Colon (tissue), 2 donors: Measurements from ENCODE around the gene DNAJB1.
"Not testable (repeated sequence)": the region's sequence is repeated elsewhere in the genome, so short reads cannot be mapped to it uniquely, and the experiment has no call there.

Experiments used
- FAIRE-seq: peaks from 2 replicates; lab custom pipeline; 2012; peaks lifted over from hg19 to GRCh38; lab: Jason Lieb, UNC
- donor health status: control.
- donor health status: control.

DNAJB1 gene

DNA sequence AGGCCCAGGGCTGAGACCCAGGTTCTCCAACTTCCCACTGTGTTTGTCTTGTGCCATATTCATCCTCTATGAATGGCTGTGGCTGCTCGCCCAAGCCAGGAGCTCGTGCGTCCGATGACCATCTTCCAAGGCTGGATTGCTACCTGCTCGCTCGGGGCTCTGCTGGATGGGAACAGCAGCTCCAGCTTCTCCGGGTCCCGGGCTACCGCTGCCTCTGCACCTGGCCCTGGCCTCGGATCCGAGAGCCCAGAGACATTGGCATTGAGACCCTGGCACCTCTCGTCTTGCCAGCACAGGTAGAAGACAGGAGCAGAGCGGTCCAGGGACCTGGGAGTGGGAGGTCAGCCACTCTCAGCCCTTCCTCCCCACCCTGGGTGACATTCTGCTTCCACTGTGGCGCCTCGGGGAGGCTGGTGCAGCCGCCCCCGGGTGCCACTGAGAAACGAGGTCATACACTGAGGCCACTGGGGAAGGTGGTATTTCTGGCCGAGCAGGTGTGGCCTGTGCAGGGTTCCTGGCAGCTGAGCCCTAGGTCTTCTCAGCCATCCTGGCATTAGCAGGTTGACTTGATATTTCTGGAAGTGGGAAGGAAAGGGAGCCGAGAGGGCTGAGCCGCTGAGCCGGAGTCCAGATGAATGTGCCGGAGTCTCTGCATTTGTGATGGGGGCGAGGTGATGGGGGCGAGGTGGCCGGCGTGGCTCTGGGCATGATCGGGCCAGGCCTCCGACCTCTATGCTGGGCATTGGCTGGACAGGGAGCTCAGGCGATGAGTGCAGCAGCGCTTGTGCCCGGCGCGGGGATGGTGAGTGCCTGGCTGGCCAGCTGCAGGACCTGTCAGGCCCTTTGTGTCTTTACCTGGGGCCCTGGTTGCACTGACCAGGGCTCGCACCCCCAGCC is 35.1 kb upstream of the DNAJB1 start:
- FAIRE-seq = no peak

DNA sequence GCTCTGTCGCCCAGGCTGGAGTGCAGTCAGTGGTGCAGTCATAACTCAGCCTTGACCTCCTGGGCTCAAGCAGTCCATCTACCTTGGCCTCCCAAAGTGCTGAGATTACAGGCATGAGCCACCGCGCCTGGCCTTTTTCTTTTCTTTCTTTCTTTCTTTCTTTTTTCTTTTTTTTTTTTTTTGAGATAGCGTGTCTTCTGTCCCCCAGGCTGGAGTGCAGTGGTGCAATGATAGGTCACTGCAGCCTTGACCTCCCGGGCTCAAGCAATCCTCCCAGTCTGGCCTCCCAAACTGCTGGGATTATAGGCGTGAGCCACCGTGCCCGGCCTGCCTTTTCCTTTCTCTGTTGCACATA is 33.8 kb upstream of the DNAJB1 start:
- not testable (repeated sequence) for FAIRE-seq

DNA sequence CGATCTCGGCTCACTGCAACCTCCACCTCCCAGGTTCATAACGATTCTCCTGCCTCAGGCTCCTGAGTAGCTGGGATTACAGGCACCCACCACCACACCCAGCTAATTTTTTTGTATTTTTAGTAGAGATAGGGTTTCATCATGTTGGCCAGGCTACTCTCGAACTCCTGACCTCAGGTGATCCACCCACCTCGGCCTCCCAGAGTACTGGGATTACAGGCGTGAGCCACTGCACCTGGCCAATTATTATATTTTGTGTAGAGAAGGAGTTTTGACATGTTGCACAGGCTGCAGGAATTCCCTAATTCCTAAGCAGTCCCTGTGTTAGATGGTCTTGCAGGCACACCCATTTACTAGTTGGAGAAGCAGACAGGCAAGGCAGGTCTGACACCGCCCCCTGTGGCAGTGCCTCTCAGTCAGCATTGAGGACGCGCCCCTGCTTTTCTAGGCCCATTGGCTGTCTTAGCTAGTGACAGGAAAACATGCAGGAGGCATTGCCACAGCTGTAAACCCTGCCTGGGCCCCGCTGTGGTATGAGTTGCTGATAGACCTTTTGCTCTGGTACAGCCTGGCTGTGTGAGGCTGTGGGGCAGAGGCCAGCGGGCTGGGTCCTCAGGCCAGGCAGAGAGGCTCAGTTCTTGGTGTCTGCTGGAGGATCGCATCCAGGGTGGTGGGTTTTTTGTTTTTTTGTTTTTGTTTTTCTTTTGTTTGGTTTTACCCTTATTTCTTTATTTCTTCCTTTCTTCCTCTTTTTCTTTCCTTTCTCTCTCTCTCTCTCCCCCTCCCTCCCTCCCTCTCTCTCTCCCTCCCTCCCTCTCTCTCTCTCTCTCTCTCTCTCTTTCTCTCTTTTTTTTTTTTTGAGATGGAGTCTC is 33.2 kb upstream of the DNAJB1 start:
- FAIRE-seq = not testable (repeated sequence)

DNA sequence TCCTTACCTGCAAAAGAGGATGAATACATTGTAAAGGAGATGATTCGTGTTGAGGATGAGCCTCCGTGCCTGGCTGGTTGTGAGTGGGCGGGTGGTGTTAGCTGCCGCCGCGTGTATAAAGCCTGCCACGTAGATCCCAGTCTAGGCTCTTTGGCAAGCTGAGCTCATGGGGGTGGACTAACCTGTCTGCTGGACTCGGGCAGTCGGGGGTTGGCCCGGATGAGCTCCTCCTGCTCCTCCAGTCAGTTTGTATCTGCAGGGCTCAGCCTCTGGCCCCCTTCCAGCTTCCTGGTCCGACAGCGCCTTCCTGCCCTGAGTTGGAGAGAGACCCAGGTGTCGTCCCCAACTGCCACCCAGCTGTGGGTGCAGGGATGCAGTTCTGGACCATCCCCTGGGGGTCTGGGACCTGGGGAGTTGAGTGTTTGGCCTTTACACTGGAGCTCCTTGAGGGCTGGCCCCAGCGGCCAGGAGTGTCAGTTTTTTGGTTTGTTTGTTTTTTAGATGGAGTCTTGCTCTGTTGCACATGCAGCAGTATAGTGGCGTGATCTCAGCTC is 32.1 kb upstream of the DNAJB1 start:
- no peak for FAIRE-seq

DNA sequence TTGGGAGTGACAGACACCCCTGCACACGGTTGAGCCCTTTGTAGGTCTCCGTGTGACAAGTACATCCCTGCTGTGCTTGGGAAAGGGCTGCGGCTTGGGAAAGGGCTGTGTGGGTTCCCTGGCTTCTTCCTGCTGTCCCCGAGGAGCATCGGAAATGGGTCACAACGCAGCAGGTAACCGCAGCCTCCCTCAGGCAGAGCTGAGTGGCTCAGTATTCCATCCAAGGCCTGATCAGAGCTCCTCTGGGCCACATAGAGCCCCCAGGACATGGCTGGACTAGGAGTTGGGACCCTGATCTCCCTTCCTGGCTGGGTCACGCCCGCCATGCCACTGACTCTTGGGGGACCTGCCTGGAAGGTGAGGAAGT is 27.5 kb upstream of the DNAJB1 start:
- FAIRE-seq = no peak

DNA sequence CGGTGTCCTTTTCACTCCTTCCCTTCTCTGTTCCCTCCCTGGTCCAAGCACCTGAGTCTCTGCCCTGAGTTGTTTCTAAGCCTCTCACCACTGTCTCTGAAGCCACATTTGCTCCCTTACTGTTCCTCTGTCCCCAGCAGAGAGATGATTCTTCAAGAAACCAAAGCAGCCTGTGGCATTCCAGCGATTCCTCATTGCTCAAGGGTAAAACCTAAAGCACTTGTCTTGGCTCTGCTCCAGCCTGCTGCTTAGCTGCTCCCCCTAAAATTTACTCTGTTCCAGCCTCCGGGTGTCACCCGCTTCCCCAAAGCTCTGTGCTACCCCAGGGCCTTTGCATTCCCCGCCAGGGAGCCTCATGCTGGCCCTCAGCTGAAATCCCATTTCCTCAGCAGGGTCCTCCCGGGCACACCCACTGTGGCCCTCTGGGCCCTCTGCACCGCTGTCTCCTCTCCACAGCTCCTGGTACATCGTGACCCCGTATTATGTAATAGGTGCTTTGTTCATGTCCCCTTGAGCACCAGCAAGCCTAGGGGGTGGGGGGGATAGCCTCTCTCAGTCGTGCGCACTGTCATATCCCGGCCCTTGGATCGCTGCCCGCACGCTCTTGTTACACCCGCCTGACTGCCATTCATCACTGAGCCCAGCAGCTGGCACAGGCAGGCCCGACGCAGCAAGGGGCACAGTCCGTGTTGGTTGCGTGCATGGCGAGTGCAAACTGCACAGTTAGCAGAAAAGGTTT is 26.9 kb upstream of the DNAJB1 start:
- no peak for FAIRE-seq

DNA sequence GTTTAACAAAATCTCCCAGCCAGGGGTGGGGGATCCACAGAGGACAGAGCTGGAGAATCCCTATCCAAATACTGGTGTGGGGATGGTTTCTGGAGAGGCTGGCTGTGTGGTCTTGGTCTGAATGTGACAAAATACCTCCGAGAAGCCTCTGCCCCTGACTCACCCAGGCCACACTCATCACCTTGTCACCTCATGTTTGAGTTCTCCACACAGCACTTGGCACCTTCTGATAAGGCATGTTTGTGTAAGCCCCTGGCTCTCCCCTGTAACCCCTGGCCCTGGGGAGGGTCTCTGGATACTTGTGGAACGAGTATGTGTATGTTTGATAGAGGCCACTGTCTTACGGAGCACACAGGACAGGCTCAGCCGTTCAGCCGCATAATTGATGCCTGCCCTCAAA is 25.9 kb upstream of the DNAJB1 start:
- no peak for FAIRE-seq

DNA sequence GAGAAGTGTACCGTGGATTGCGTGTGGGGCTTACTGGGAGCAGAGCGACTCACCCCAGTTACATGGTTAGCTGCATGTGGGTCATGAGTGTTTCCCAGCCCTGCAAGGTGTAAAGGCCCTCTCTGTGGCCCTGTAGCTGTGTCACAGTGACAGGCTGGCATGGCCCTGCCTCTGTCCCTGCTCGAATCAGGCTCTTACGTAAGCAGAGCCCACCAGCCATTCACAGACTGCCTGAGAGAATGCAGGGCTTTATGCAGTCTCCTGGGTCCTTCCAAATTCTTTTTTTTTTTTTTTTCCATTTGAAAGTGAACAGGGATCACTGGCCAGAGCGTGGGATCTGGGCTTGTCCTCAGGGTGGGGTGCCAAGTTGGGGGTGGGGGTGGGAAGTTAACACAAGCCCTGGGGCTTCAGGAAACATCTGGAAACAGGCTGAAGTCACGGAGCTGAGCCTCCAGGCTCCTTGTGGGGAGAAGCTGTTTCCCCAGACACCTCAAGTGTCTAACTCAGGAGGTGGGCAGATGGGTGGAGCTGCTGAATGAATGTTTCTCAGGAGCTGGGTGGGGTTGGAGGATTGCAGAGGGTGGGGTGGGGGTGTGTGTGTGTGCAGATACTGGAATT is 24.6 kb upstream of the DNAJB1 start:
- FAIRE-seq = no peak

DNA sequence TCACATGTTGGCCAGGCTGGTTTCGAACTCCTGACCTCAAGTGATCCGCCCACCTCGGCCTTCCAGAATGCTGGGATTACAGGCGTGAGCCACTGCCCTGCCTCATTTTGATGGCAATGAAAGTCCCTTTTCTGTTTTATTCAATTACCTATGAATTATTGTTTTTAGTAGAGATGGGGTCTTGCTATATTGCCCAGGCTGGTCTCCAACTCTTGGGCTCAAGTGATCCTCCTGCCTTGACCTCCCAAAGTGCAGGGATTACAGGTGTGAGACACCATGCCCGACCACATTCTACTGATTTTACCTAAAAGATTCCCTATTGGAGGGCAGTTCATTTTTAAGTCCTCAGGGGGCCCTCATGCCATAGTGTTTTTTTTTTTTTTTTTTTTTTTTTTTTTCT is 23.8 kb upstream of the DNAJB1 start:
- FAIRE-seq = not testable (repeated sequence)

DNA sequence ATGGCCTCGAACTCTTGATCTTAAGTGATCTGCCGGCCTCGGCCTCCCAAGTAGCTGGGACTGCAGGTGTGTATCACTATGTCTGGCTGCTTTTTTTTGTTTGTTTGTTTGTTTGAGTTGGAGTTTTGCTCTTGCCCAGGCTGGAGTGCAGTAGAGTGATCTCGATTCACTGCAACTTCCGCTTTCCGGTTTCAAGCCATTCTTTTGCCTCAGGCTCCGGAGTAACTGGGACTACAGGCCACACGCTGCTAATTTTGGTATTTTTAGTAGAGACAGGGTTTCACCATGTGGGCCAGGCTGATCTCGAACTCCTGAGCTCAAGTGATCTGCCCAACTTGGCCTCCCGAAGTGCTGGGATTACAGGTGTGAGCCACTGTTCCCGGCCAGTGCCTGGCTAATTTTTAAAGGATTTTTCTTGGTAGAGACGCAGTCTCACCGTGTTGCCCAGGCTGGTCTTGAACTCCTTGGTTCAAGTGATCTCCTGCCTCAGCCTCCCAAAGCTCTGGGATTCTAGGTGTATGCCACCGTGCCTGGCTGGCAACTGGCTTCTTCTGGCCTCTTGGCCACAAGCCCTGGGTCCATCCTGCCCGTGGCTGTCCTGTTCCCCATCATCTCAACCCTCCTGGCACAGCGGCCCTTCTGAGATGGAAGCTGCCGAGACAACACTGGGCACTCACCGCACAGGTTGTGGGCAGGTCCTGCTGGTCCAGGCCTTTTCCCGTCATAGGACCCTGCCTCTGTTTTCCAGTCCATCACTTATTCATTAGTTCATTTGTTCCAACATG is 22.7 kb upstream of the DNAJB1 start:
- FAIRE-seq = no peak

DNA sequence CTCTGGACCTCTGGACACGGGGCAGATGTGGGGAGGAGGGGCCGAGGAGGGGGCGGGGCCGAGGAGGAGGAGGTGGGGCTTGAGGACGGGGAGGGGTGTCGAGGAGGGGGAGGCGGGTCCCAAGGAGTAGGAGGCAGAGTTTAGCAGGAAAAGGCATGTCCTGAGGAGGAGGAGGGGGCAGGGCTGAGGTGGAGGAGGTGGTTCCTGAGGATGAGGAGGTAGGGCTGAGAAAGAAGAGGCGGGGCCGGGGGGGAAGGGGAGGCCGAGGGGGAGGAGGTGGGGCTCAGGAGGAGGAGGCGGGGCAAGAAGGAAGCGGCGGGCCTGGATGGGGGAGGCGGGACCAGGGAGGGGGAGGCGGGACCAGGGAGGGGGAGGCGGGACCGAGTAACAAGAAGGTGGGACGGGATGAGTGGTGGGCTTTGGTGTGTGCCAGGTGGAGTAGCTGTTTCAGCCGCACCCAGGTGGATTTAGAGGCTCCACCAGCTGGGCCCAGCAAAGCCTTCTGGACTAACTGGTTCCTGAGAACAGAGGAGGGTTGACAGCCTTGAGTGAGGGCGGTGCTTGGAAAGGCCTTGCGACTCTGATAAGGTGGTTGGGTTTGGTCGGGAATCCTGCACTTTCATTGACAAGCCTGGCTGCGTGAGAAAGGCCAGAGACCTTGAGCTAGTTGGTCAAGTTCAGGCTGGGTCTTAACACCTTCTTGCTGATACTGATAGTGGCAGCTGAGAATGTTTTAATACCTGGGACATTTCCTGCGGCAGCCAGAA is 18.9 kb upstream of the DNAJB1 start:
- FAIRE-seq = no peak

DNA sequence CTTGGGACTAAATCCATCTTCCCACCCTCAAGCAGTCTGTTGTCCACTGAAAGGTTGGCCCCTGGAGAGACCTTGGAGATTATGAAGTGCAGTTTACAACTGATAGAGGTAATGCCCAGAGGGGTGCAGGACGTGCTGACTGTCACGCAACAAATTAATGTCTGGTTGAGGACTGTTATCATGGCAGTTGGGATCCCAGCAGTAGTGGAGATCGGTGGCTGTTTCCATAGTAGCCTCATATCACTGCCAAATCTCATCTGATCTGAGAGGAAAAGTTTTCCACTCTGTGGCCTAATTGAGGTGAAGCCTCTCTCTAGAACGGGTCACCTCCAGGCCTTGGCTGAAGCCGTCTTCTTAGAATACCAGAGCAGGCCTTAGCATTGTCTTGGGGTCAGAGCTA is 15.3 kb upstream of the DNAJB1 start:
- no peak for FAIRE-seq

DNA sequence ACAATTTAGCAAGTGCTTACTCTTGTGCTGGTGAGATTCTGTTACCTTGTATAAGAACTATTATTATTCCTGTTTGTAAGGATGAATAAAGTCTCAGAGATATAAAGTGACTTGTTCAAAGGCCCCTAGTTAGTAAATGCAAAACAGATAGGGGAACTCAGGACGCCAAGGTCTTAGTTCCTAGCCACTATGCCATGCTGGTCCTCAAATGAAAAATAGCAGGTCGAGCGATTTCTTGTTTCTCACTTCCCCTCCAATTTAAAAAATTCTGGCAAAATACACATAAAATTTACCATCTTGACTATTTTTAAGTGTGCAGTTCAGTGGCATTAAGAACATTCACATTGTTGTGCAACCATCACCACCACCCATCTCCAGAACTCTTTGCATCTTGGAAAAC is 12.3 kb upstream of the DNAJB1 start:
- no peak for FAIRE-seq

DNA sequence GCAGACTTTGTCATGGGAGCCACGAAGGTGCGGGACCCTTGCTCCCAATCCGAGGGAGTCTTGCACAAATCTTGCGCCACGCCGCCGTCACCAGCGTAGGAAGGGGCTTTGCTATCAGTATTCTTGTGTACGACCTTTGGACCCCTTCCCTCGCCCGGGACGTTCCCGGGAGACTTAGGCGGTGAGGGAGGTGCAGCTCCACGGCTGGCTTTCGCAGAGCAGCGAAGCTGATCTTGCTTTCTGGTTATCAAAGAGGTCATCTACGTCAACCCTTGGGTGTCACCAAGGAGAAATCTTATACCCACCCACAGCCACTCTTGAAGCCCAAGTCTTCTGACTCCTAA is 11.8 kb upstream of the DNAJB1 start:
- no peak for FAIRE-seq

DNA sequence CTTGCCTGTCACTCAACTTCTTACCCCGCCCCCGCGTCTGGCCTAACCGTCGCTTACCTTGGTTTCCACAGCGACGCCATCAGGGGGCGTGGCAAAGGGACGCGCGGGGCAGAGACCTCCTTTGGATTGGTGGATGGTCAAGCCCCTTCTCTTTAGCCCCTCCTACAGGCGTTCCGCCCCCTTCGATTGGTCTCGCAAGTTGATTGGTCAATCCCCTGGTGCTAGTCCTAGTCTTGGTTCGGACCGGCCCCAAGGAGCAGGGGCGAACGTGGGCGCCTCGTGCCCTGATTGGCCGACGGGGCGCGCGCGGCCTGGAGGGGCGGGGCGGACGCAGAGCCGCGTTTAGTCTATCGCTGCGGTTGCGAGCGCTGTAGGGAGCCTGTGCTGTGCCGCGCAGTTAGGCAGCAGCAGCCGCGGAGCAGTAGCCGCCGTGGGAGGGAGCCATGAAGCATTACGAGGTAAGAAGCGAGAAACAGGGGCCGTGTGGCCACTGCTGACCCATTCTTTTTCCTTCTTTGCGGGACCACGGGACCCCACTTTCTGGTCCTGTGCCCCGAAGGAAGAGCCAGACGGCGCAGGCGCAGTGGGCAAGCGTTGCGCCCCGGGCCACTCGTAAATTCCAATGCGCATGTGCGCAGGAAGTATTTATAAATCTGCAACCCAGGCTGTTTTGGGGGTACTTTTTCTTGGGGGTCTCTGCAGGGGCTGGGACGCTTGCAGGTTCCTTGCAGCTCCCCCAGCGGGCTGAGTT is 11.2 kb upstream of the DNAJB1 start, which contains the start of gene TECR:
TECR (plus strand) TSS at position 341 of the 751 bp plus-strand sequence; CDS start at position 444, 103 bp downstream.
- FAIRE-seq = peak; percentile 85

DNA sequence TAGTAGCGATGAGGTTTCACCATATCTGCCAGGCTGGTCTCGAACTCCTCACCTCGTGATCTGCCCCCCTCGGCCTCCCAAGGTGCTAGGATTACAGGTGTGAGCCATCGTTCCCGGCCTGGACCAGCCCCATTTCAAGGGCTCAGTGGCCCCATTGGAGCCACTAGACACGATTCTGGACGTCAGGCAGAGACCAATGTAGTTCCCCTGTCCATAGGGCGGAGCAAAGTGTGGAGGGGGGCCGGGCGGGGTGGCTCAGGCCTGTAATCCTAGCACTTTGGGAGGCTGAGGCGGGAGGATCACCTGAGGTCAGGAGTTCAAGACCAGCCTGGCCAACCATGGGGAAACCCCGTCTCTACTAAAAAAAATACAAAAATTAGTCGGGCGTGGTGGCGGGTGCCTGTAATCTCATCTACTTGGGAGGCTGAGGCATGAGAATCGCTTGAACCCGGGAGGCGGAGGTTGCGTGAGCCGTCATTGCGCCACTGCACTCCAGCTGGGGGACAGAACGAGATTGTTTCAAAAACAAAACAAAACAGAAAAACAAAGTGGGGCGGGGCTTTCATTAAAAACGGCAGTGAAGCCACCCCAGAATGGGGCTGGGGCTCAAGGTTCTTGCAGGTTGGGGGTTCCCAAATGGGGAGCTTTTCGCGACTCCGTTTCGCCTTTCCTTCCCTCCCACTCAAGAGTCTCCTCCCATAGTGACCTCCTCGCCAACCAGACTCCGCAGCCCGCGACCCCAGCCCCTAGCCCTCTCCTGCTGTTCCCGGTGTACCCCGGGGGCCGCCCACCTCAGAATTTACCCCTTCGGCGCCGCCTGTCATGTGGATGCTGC is 10.4 kb upstream of the DNAJB1 start:
- FAIRE-seq = no peak

DNA sequence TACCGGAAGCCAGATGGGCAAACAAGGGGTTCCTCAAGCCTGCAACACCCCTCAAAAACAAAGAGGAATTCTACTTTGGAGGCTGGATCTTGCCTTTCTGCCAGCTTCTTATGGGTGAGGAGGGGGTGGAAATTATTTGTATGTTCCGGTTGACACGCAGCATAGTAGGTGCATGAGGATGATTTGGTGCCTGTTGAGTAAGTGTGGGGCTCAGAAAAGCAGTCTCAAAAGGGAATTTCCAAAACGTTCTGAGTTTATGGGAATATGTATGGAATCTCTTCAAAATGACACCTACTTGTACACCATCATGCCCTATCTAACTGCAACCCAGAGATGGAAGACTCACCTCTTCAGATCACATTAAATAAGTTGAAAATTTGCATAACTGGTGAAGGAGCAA is 8.2 kb upstream of the DNAJB1 start:
- FAIRE-seq = no peak

DNA sequence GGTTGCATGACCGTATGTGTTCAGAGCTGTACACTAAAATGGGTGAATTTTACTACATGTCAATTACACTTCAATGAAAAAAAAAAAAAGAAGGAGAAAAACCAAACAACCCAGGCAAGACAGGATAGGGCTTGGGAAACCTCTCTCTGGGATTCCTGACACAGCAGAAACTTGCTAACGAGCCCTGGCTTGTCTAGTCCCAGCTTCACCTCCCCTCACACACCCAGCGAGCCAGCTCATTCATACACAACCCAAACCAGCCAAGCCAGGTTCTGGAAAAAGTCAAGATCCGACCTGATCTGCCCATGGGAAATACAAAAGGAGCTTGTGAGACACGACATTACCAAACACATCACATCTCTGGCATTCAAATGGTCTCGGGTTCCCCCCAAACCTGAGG is 7.5 kb upstream of the DNAJB1 start:
- FAIRE-seq = no peak

DNA sequence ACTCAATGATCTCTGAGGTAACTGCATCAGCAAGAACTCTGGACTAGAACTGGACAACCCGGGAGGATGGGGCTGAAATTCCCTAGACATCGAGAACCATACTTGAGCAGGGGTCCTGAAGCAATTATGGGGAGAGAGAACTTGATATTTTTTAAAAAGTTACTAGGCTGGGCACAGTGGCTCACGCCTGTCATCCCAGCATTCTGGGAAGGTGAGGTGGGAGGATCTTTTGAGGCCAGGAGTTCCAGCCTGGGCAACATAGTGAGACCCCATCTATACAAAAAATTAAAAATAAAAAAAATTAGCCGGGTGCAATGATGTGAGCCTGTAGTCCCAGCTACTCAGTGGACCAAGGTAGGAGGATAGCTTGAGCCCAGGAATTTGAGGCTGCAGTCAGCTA is 2.3 kb upstream of the DNAJB1 start:
- no peak for FAIRE-seq
